ENCODE measurements around the gene GPR156. TPM values are rescaled to one million over a fixed set of nuclear protein-coding genes. Genes with fewer than 3 reads are reported as not detected.

GPR156 gene
- total and polyA plus RNA-seq, 10 of the 15 experiments (the other 5 are each of a cell fraction or from before 2014, with no cell fraction given) = 0.08 to 0.15 (median 0.11) TPM; not detected in 6

GRCh38 chr3:120304616-120305015 is 19.6 kb upstream of the GPR156 start (continued):
- TF ChIP-seq MEF2B (IDR thresholded peaks at IDR 0.05; ENCODE audit: partially characterized antibody, poor library complexity, severe bottlenecking) (no peak), JUNB (IDR thresholded peaks at IDR 0.05) (no peak), ZBED1 (IDR thresholded peaks at IDR 0.05; ENCODE audit: borderline replicate concordance) (no peak)

GRCh38 chr3:120302361-120302760 is 17.3 kb upstream of the GPR156 start:
- Histone ChIP-seq H3K9ac (ENCODE audit: control insufficient read depth, insufficient read depth, low read length) (no peak overlapping the region), H2AFZ (ENCODE audit: control insufficient read depth, low read depth, low read length) (no peak overlapping the region), H3K27me3 (replicated peaks in 1 of 2; ENCODE audit: control insufficient read depth in 2 of 2, insufficient read depth in 2 of 2, low read length in 1 of 2) (no peaks in the 10 kb centered on the region), H3K4me2 (ENCODE audit: control insufficient read depth, insufficient read depth) (no peak overlapping the region), H3K4me1 (ENCODE audit: control insufficient read depth, insufficient read depth, low read length) (no peaks in the 10 kb centered on the region), H4K20me1 (ENCODE audit: control insufficient read depth, insufficient read depth) (no peaks in the 10 kb centered on the region), H3K27ac (ENCODE audit: control insufficient read depth, insufficient read depth) (no peak overlapping the region), H3K79me2 (ENCODE audit: control insufficient read depth, insufficient read depth, low read length) (no peaks in the 10 kb centered on the region), H3K4me3 (no peak overlapping the region), H3K9me3 (replicated peaks; ENCODE audit: control insufficient read depth, insufficient read depth, low read length) (no peaks in the 10 kb centered on the region; the same call in 2 of the 3 replicates), H3K36me3 (ENCODE audit: control insufficient read depth in 2 of 2, insufficient read depth in 2 of 2, low read length in 1 of 2) (no peaks in the 10 kb centered on the region)
- intact Hi-C loops (cut with micrococcal nuclease; ENCODE audit: unreplicated experiment) = no loop called here
- ATAC-seq (no peak), DNase-seq (ENCODE audit: low read depth, low spot score) (no peak), FAIRE-seq (no peak)
- ChIA-PET POLR2A (no interaction called here), SMC1A (ENCODE audit: uncharacterized antibody, unreplicated experiment) (no interaction called here), CTCF (no interaction called here), RAD21 (ENCODE audit: unreplicated experiment) (no interaction called here)
- WGBS (ENCODE audit: insufficient coverage, insufficient replicate concordance, low lambda C conversion rate, missing lambda C conversion rate) = 70% methylated on average over 5 of the region's 5 CpGs
- TF ChIP-seq PKNOX1 (IDR thresholded peaks at IDR 0.05) (no peak), POU2F2 (IDR thresholded peaks at IDR 0.05; ENCODE audit: borderline replicate concordance, low read depth, low read length) (no peak), NFYA (IDR thresholded peaks at IDR 0.05; ENCODE audit: borderline replicate concordance, low read depth, low read length) (no peak), STAT1 (conservative IDR thresholded peaks at IDR 0.05) (no peak), YY1 (IDR thresholded peaks at IDR 0.05; ENCODE audit: low read depth, low read length) (no peak), ZNF274 (IDR thresholded peaks at IDR 0.05; ENCODE audit: insufficient read depth, insufficient read length) (no peak), SIX5 (IDR thresholded peaks at IDR 0.05; ENCODE audit: low read depth, low read length, severe bottlenecking) (no peak), SUZ12 (IDR thresholded peaks at IDR 0.05; ENCODE audit: unreplicated experiment) (no peak), NR2C2 (IDR thresholded peaks at IDR 0.05; ENCODE audit: borderline replicate concordance, control insufficient read depth, insufficient read length, low read depth) (no peak), MEF2A (IDR thresholded peaks at IDR 0.05; ENCODE audit: insufficient read depth, low read depth, low read length) (no peak), ZBED1 (IDR thresholded peaks at IDR 0.05; ENCODE audit: borderline replicate concordance) (no peak), ZNF592 (IDR thresholded peaks at IDR 0.05) (no peak), E4F1 (IDR thresholded peaks at IDR 0.05; ENCODE audit: borderline replicate concordance, partially characterized antibody) (no peak), SMARCA5 (IDR thresholded peaks at IDR 0.05) (no peak)
- in situ Hi-C loops (cut with MboI) = no loop called here
- BruUV-seq (replicated peaks) = no TSS peak

Data from GM12878 (cell line).